BE2C (cell line): ENCODE results near the gene TBC1D22A.
"Not testable (repeated sequence)": the region's sequence is repeated elsewhere in the genome, so short reads cannot be mapped to it uniquely, and the experiment has no call there.

Source experiments
- DNase-seq: peaks from one replicate; pipeline ENCODE4 v3.0.0-alpha.2; 2020
- H3K27me3 ChIP-seq: fragments of 250-450 bp; sonication (Bioruptor Pico); 2 replicates; pipeline ENCODE4 v1.5.1; 2020; ENCODE audit warnings: mild to moderate bottlenecking
- H3K36me3 ChIP-seq: fragments of 250-450 bp; sonication (Bioruptor Pico); 2 replicates; pipeline ENCODE4 v1.5.1; 2020; ENCODE audit warnings: mild to moderate bottlenecking
- H3K4me1 ChIP-seq: fragments of 250-450 bp; sonication (Bioruptor Pico); 2 replicates; pipeline ENCODE4 v1.5.1; 2020
- H3K4me3 ChIP-seq: 2 replicates; pipeline ENCODE4 v1.5.1; 2011; ENCODE audit warnings: low read depth, low read length
- H3K9me3 ChIP-seq: fragments of 250-450 bp; sonication (Bioruptor Pico); 2 replicates; pipeline ENCODE4 v1.5.1; 2020
- CTCF ChIP-seq: IDR thresholded peaks from 2 replicates; pipeline ENCODE4 v1.5.1; 2012; ENCODE audit warnings: mild to moderate bottlenecking, low read depth, low read length

TBC1D22A gene

GRCh38 chr22:47135338-47135737, 372.9 kb downstream of the TBC1D22A start:
- no peaks in the 10 kb centered on the region for H3K9me3 ChIP-seq
- no peaks in the 10 kb centered on the region for H3K36me3 ChIP-seq
- H3K4me1 ChIP-seq, result peaks cover 6% of the 10 kb centered on the region
- DNase-seq, result no peak
- H3K4me3 ChIP-seq, result no peak overlapping the region
- TF ChIP-seq CTCF, result no peak
- no peaks in the 10 kb centered on the region for H3K27me3 ChIP-seq

GRCh38 chr22:47136050-47136449, 373.6 kb downstream of the TBC1D22A start:
- no peak for DNase-seq
- TF ChIP-seq CTCF, result no peak
- H3K36me3 ChIP-seq, result no peaks in the 10 kb centered on the region
- H3K4me1 ChIP-seq, result peaks cover 10% of the 10 kb centered on the region
- no peaks in the 10 kb centered on the region for H3K9me3 ChIP-seq
- H3K4me3 ChIP-seq, result no peak overlapping the region
- H3K27me3 ChIP-seq, result no peaks in the 10 kb centered on the region

- no peak for TF ChIP-seq CTCF
- H3K9me3 ChIP-seq, result no peaks in the 10 kb centered on the region
- DNase-seq, result no peak
- H3K4me1 ChIP-seq, result peaks cover 10% of the 10 kb centered on the region
- no peak overlapping the region for H3K4me3 ChIP-seq
- no peaks in the 10 kb centered on the region for H3K27me3 ChIP-seq
- H3K36me3 ChIP-seq, result no peaks in the 10 kb centered on the region
Observed at GRCh38 chr22:47136671-47137070, 374.2 kb downstream of the TBC1D22A start.

- Histone ChIP-seq H3K4me3 (no peak overlapping the region), H3K9me3 (no peaks in the 10 kb centered on the region), H3K4me1 (peaks cover 10% of the 10 kb centered on the region), H3K36me3 (no peaks in the 10 kb centered on the region), H3K27me3 (no peaks in the 10 kb centered on the region)
- DNase-seq, result no peak
- TF ChIP-seq CTCF, result no peak
Observed at GRCh38 chr22:47139013-47139789, 376.8 kb downstream of the TBC1D22A start.

- Histone ChIP-seq H3K4me3 (no peak overlapping the region), H3K9me3 (no peaks in the 10 kb centered on the region), H3K36me3 (no peaks in the 10 kb centered on the region), H3K4me1 (peaks cover 10% of the 10 kb centered on the region), H3K27me3 (no peaks in the 10 kb centered on the region)
- no peak for TF ChIP-seq CTCF
- no peak for DNase-seq
Observed at GRCh38 chr22:47139790-47140119, 377.3 kb downstream of the TBC1D22A start.

GRCh38 chr22:47140975-47141374, 378.5 kb downstream of the TBC1D22A start:
- not testable (repeated sequence) for H3K4me1 ChIP-seq, H3K36me3 ChIP-seq, H3K27me3 ChIP-seq, H3K4me3 ChIP-seq, H3K9me3 ChIP-seq, DNase-seq
